T-helper 1 cell treated with Interleukin-12 subunit alpha and Interleukin-12 subunit beta and Interleukin-4 antibody, amounts not matched to agents 30 ng/mL and 1 ng/mL, for 36 hours (primary cell): ENCODE results near the gene HNRNPA0. TPM values are rescaled to one million over a fixed set of nuclear protein-coding genes. Genes with fewer than 3 reads are reported as not detected.

ENCODE experiments used
- total RNA-seq: library from RNA; stranded (reverse); gene quantifications from 2 replicates; pipeline ENCODE4 v1.2.3, GENCODE V29; 2022

The HNRNPA0 gene
- total RNA-seq, 1 donor from 2014 or later: 29.3 TPM

Other genes starting within 250 kb of the HNRNPA0 start
- 3.8 TPM in 2 replicates for gene KLHL3, start 18.3 kb downstream of the HNRNPA0 start, total RNA-seq
- not detected in 2 replicates for gene MYOT, start 113.5 kb upstream of the HNRNPA0 start, total RNA-seq
- not detected in 2 replicates for gene PKD2L2, start 135.1 kb upstream of the HNRNPA0 start, total RNA-seq